CD4-positive, alpha-beta memory T cell (primary cell): Measurements from ENCODE around the gene EML3. TPM values are rescaled to one million over a fixed set of nuclear protein-coding genes. Genes with fewer than 3 reads are reported as not detected.

ENCODE experiments used
- CTCF ChIA-PET: fragments of 350-600 bp; sonication (Branson Sonifier 250); formaldehyde crosslinking; loops from one replicate; lab custom pipeline; 2021; ENCODE audit warnings: inconsistent platforms; ENCODE audit not compliant: partially characterized antibody; lab: Charles Lee
- POLR2A ChIA-PET: fragments of 350-600 bp; sonication (Branson Sonifier 250); formaldehyde crosslinking; loops from one replicate; lab custom pipeline; 2021; ENCODE audit not compliant: partially characterized antibody; lab: Charles Lee
- DNase-seq, 5 donors: peaks; one replicate each; pipeline versions ENCODE4 v3.0.0 to v3.0.0-alpha.2; 2020 to 2022; ENCODE audit warnings: mixed read lengths in 1 of 5
- H3K27ac ChIP-seq: one replicate; pipeline ENCODE4 v1.7.0; 2013; ENCODE audit warnings: low read depth, low read length
- H3K27me3 ChIP-seq: 2 replicates; pipeline ENCODE4 v1.7.0; 2013; ENCODE audit warnings: mild to moderate bottlenecking, low read length, moderate library complexity; ENCODE audit not compliant: insufficient read depth
- H3K36me3 ChIP-seq: 2 replicates; pipeline ENCODE4 v1.7.0; 2013; ENCODE audit warnings: mild to moderate bottlenecking, low read length, moderate library complexity; ENCODE audit not compliant: insufficient read depth
- H3K4me1 ChIP-seq: 2 replicates; pipeline ENCODE4 v1.7.0; 2013; ENCODE audit warnings: mild to moderate bottlenecking, low read length, moderate library complexity; ENCODE audit not compliant: insufficient read depth
- H3K4me3 ChIP-seq, 2 donors: one replicate each; pipeline ENCODE4 v1.7.0; 2013; ENCODE audit warnings: low read length in 2 of 2, mild to moderate bottlenecking in 1 of 2
- H3K9me3 ChIP-seq, 2 donors: one replicate each; pipeline ENCODE4 v1.7.0; 2013; ENCODE audit warnings: low read length in 2 of 2, control low read depth in 1 of 2; ENCODE audit not compliant: control insufficient read depth in 1 of 2
- H3K27ac Mint-ChIP-seq, 7 donors: one replicate each; pipeline ENCODE4 v1.8.0; 2020 to 2021; ENCODE audit warnings: mixed read lengths in 7 of 7, mild to moderate bottlenecking in 6 of 7, inconsistent platforms in 3 of 7, moderate library complexity in 3 of 7
- H3K27me3 Mint-ChIP-seq, 2 donors: one replicate each; pipeline ENCODE4 v1.8.0; 2020 to 2021; ENCODE audit warnings: mixed read lengths in 2 of 2
- H3K36me3 Mint-ChIP-seq, 2 donors: one replicate each; pipeline ENCODE4 v1.8.0; 2020 to 2021; ENCODE audit warnings: mixed read lengths in 2 of 2, inconsistent platforms in 1 of 2, mild to moderate bottlenecking in 1 of 2
- H3K4me1 Mint-ChIP-seq, 4 donors: one replicate each; pipeline ENCODE4 v1.8.0; 2020 to 2021; ENCODE audit warnings: mixed read lengths in 4 of 4, mild to moderate bottlenecking in 1 of 4
- H3K4me3 Mint-ChIP-seq, 8 donors: one replicate each; pipeline ENCODE4 v1.8.0; 2020 to 2021; ENCODE audit warnings: mixed read lengths in 8 of 8, mild to moderate bottlenecking in 7 of 8, moderate library complexity in 6 of 8, inconsistent platforms in 3 of 8
- H3K9me3 Mint-ChIP-seq, 8 donors: one replicate each; pipeline ENCODE4 v1.8.0; 2020 to 2021; ENCODE audit warnings: mixed read lengths in 8 of 8, mild to moderate bottlenecking in 5 of 8, inconsistent platforms in 3 of 8, moderate library complexity in 1 of 8
- intact Hi-C: fragments of 100-400 bp; cut with micrococcal nuclease; formaldehyde crosslinking; loops from one replicate; pipeline ENCODE4 v1.15.1; 2023
- polyA plus RNA-seq, 2 donors: library from polyadenylated mRNA; unstranded; fragments of 300-500 nt; fragmentation: Illumina TruSeq; gene quantifications; one replicate each; pipeline ENCODE4 v1.2.3, GENCODE V29; 2021
- total RNA-seq, 2 experiments: library from RNA; stranded (reverse); gene quantifications; one replicate each; pipeline ENCODE4 v1.2.3, GENCODE V29; 2021

EML3 gene
- total and polyA plus RNA-seq, 4 experiments from 2014 or later: 18.2 to 201 (median 108) TPM

DNA sequence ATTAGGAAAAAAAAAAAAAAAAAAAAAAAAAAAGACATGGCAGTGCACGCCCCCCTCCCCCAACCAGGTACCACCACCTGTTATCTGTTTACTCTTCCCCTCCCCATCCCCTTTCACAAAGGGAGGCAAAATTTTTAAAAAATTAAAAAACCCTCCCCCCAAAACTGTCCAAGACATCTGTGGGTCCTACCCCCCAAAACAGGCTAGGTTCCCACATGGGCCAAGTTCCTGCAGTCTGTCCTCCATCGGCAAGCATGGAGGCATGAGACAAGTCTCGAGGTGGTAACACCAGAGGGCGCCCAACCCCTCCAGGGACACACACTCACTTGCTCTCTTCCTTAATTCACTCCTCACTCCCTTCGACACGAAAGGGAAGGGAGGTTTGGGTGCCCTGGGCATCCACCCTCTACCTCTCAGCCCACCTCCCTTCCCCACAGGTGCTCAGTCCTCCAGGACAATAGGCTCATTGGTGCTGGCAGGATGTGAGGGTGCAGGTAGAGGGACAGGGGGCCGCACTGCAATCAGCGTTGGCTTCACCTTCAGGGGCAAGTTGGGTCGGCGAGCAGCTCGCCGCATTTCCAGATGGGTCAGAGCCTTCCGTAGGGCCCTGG lies 19.0 kb downstream of the EML3 start:
- Mint-ChIP-seq H3K36me3 (peaks cover 46 to 70% of the 10 kb centered on the region in 2 donors), H3K9me3 (peaks cover 0 to 8% (median 0%) of the 10 kb centered on the region in 8 donors), H3K27ac (peak overlapping the region; percentile 87 to 98 (median 97)), H3K4me3 (peak overlapping the region; percentile 64 to 90 (median 79)), H3K27me3 (no peaks in the 10 kb centered on the region), H3K4me1 (peaks cover 30 to 85% (median 55%) of the 10 kb centered on the region in 4 donors)
- intact Hi-C loops: loop anchor here (1.0 to 5.0 kb wide), 2 partner anchors 101 to 269 kb away; no protein-coding TSS in a partner anchor
- Histone ChIP-seq H3K9me3 (no peaks in the 10 kb centered on the region), H3K4me3 (no peak overlapping the region), H3K27me3 (no peaks in the 10 kb centered on the region), H3K27ac (peak overlapping the region; percentile 32), H3K4me1 (peaks cover 55% of the 10 kb centered on the region), H3K36me3 (peaks cover 53% of the 10 kb centered on the region)
- POLR2A ChIA-PET: interaction anchor here (0.9 to 12.0 kb wide), 24 partner anchors 8 to 287 kb away, joined by 3 to 494 read pairs (median 32); partner anchors contain the start of genes B3GAT3, BSCL2, C11orf98 and CSKMT
- peak; percentile 76 to 85 (median 77) for DNase-seq
- CTCF ChIA-PET: interaction anchor here (0.7 to 6.3 kb wide), 22 partner anchors 8 to 268 kb away, joined by 3 to 86 read pairs (median 5); partner anchors contain the start of genes B3GAT3, C11orf98, CSKMT and EML3

DNA sequence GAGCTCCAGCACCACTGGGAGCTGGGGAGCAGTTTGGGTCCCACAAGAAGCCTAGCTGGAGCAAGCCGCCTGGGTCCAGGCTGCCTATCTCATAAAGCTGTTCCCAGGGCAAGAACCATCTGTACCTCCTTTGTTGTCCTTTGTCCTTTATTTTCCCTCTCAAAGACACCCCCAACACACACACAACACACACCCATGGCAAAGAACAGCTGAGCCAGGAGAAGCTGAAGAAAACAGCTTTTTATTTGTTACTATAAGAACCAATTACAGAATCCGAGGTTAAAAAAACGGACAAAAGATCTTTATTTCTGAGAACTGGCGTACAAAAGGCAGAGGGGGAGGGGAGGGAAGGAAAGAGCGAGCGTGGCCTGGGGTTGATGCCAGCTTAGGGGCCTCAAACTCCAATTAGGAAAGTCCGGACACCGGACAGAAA lies 19.6 kb downstream of the EML3 start:
- peak overlapping the region in 1 of 2 donors; percentile 69 for H3K4me3 ChIP-seq
- no peak for DNase-seq
- H3K36me3 ChIP-seq: peaks cover 53% of the 10 kb centered on the region
- Mint-ChIP-seq H3K36me3 (peaks cover 43 to 64% of the 10 kb centered on the region in 2 donors), H3K27me3 (no peaks in the 10 kb centered on the region), H3K4me3 (peak overlapping the region in 5 of 8 donors; percentile 37 to 96 (median 70)), H3K27ac (peak overlapping the region; percentile 84 to 98 (median 98)), H3K9me3 (peaks cover 0 to 8% (median 0%) of the 10 kb centered on the region in 8 donors), H3K4me1 (peaks cover 27 to 80% (median 51%) of the 10 kb centered on the region in 4 donors)
- POLR2A ChIA-PET: interaction anchor here (0.8 to 12.0 kb wide), 26 partner anchors 9 to 288 kb away, joined by 3 to 494 read pairs (median 32); partner anchors contain the start of genes B3GAT3, BSCL2, C11orf98 and CSKMT
- intact Hi-C loops: loop anchor here (1.0 to 5.0 kb wide), 2 partner anchors 101 to 269 kb away; no protein-coding TSS in a partner anchor
- CTCF ChIA-PET: interaction anchor here (0.7 to 6.3 kb wide), 25 partner anchors 8 to 269 kb away, joined by 3 to 86 read pairs (median 6); partner anchors contain the start of genes B3GAT3, C11orf98, CSKMT and EEF1G
- peak overlapping the region; percentile 87 for H3K27ac ChIP-seq
- peaks cover 50% of the 10 kb centered on the region for H3K4me1 ChIP-seq
- no peaks in the 10 kb centered on the region for H3K27me3 ChIP-seq
- no peaks in the 10 kb centered on the region for H3K9me3 ChIP-seq

DNA sequence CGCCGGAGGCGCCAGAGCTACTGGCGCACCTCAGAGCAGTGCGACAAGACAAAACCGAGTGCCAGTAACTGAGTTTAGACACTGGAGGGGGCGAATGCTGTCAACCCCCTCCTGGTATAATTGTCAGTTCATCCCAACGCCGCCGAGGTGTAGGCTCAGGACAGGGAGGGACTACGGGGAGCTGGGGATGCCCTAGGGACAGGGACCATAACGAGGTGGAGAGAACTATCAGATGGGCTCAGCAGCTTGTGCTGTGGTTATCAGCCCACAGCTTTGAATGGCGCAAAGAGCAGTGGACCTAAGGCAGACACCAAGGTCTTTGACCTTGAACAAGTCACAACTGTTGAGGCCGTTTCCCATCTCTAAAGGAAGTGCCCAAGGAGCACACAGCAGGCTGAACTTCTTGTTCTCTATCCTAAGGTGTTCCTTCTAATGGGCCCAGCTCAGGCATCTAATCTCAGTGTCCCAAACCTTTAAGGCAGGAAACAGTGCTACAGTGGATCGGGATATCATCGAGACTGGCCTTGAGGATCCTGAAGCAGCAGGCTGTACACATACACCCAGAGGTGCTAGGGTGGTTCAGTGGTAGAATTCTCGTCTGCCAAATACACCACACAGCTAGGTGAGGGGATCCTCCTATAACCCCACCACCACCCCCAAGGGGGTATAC lies 20.3 kb downstream of the EML3 start:
- peak overlapping the region; percentile 87 to 98 (median 98) for H3K27ac Mint-ChIP-seq
- Histone ChIP-seq H3K4me3 (peak overlapping the region; percentile 67 to 69), H3K27me3 (no peaks in the 10 kb centered on the region), H3K27ac (peak overlapping the region; percentile 87), H3K9me3 (no peaks in the 10 kb centered on the region), H3K36me3 (peaks cover 53% of the 10 kb centered on the region), H3K4me1 (peaks cover 43% of the 10 kb centered on the region)
- H3K4me3 Mint-ChIP-seq: peak overlapping the region; percentile 89 to 98 (median 95)
- peaks cover 35 to 61% of the 10 kb centered on the region in 2 donors for H3K36me3 Mint-ChIP-seq
- intact Hi-C loops: loop anchor here (5.0 kb wide), 1 partner anchor 270 kb away; no protein-coding TSS in a partner anchor
- ChIA-PET POLR2A (interaction anchor here (0.6 to 12.0 kb wide), 61 partner anchors 9 to 625 kb away, joined by 3 to 494 read pairs (median 7); partner anchors contain the start of genes AHNAK, B3GAT3, BSCL2 and C11orf98), CTCF (interaction anchor here (0.7 to 6.3 kb wide), 44 partner anchors 7 to 289 kb away, joined by 3 to 86 read pairs (median 5); partner anchors contain the start of genes B3GAT3, C11orf98, CSKMT and EEF1G)
- no peak for DNase-seq
- H3K4me1 Mint-ChIP-seq: peaks cover 27 to 73% (median 45%) of the 10 kb centered on the region in 4 donors
- no peaks in the 10 kb centered on the region for H3K27me3 Mint-ChIP-seq
- H3K9me3 Mint-ChIP-seq: peaks cover 0 to 8% (median 0%) of the 10 kb centered on the region in 8 donors

DNA sequence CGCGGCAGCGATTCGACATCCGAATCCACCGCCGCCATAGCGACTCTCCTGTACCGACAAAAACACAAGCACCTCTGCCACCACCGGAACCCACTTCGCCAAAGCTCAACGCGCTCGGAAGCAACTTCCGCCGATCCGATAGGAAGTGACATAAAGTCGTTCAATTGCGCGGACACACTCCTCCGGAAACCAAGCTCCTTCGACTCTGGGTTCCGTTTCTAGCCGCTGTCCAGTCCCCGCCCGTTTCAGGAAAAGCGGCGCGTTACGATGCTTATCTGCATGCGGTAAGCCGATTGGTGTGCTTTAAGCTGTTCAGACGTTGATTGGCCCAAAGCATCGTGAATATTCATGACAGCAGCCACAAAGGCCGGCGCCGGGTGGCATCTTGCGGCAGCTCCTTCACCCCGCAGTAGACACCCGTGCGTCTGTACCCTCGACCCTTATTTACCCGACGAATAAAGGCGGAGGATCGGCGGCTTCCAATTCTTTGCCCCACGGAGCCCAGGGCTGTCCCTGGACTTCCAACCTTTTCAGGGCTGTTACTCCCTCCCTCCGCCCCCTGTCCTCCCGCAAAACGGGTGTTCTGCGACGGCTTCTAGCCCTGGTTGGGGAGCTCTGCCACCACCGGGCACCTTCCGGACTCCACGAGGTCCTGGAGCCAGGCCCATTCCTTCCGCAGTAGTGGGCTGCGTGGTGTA lies 21.0 kb downstream of the EML3 start, which contains the start of gene TUT1:
TUT1 (minus strand) TSS at position 76 of the 698 bp plus-strand sequence; CDS start at position 38, 38 bp downstream.
- H3K36me3 ChIP-seq: peaks cover 47% of the 10 kb centered on the region
- POLR2A ChIA-PET: interaction anchor here (0.6 to 12.0 kb wide), 66 partner anchors 9 to 1680 kb away, joined by 3 to 494 read pairs (median 6); partner anchors contain the start of genes AHNAK, B3GAT3, BSCL2 and C11orf98
- peak within 1 kb of the TSS; percentile 87 to 98 (median 98) for H3K27ac Mint-ChIP-seq

DNA sequence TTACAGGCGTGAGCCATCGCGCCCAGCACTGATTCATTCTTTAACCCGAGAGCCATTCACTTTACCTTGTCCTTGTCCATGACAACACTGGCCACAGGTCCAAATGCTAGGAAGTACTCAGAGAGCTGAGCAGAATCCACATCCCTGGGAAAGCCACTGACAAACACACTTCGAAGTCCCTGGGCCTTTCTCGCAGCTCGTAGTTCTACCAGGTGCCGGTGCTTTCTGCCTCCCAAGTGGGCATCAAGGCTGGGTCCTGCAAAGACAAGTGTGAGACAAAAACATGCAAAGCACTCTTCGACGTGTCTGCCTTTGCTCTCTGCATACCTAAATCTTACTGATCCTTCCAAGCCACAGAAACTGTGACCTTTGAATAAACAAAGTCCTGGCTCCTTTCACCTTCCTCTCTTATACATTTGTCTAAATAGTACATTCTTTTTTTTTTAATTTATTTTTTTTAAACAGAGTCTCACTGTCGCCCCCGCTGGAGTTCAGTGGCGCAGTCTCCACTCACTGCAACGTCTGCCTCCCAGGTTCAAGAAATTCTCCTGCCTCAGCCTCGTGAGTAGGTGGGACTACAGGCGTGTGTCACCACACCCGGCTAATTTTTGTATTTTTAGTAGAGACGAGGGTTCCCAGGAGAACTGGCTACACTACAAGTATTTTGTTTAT lies 23.5 kb downstream of the EML3 start:
- no peaks in the 10 kb centered on the region for H3K27me3 Mint-ChIP-seq
- Histone ChIP-seq H3K4me1 (peaks cover 41% of the 10 kb centered on the region), H3K4me3 (no peak overlapping the region), H3K27ac (no peak overlapping the region), H3K27me3 (no peaks in the 10 kb centered on the region), H3K9me3 (no peaks in the 10 kb centered on the region), H3K36me3 (peaks cover 30% of the 10 kb centered on the region)
- no peak for DNase-seq
- H3K4me3 Mint-ChIP-seq: peak overlapping the region in 3 of 8 donors; percentile 9 to 49 (median 48)
- ChIA-PET CTCF (interaction anchor here (0.6 to 1.5 kb wide), 6 partner anchors 8 to 194 kb away, joined by 3 to 7 read pairs (median 4); partner anchors contain the start of gene EEF1G), POLR2A (interaction anchor here (1.0 to 4.3 kb wide), 8 partner anchors 10 to 251 kb away, joined by 3 to 99 read pairs (median 5); partner anchors contain the start of genes BSCL2, C11orf98, CSKMT and EEF1G)
- H3K36me3 Mint-ChIP-seq: peaks cover 11 to 40% of the 10 kb centered on the region in 2 donors
- intact Hi-C loops: no loop called here
- H3K9me3 Mint-ChIP-seq: peaks cover 0 to 8% (median 0%) of the 10 kb centered on the region in 8 donors
- peak overlapping the region in 5 of 7 donors; percentile 15 to 87 (median 60) for H3K27ac Mint-ChIP-seq
- H3K4me1 Mint-ChIP-seq: peaks cover 23 to 49% (median 35%) of the 10 kb centered on the region in 4 donors

More for the DNA sequence above, 21.0 kb downstream of the EML3 start, which contains the start of gene TUT1:
- intact Hi-C loops: loop anchor here (1.0 to 5.0 kb wide), 11 partner anchors 8 to 289 kb away; partner anchors contain the start of genes C11orf98, CSKMT, EML3 and GANAB
- Histone ChIP-seq H3K4me1 (peaks cover 43% of the 10 kb centered on the region), H3K27ac (peak within 1 kb of the TSS; percentile 87), H3K27me3 (no peaks in the 10 kb centered on the region), H3K9me3 (no peaks in the 10 kb centered on the region), H3K4me3 (peak within 1 kb of the TSS; percentile 69 to 87)
- peak within 1 kb of the TSS; percentile 89 to 98 (median 95) for H3K4me3 Mint-ChIP-seq
- H3K4me1 Mint-ChIP-seq: peaks cover 26 to 69% (median 44%) of the 10 kb centered on the region in 4 donors
- peaks cover 31 to 58% of the 10 kb centered on the region in 2 donors for H3K36me3 Mint-ChIP-seq
- peaks cover 0 to 8% (median 0%) of the 10 kb centered on the region in 8 donors for H3K9me3 Mint-ChIP-seq
- H3K27me3 Mint-ChIP-seq: no peaks in the 10 kb centered on the region
- DNase-seq: peak; percentile 96 to 98 (median 98)
- CTCF ChIA-PET: interaction anchor here (0.7 to 6.3 kb wide), 44 partner anchors 8 to 289 kb away, joined by 3 to 86 read pairs (median 5); partner anchors contain the start of genes B3GAT3, C11orf98, CSKMT and EEF1G
